ENCODE data around the gene TRIM31. TPM values are rescaled to one million over a fixed set of nuclear protein-coding genes. Genes with fewer than 3 reads are reported as not detected.

TRIM31 gene
- total RNA-seq (not detected), polyA plus RNA-seq (10 to 100 TPM in 1 of 2 donors, under 1 TPM in 1; 0.79 to 13.8 TPM)
- long read RNA-seq, donor 1, result 0 reads
- long read RNA-seq, donor 2, partial matches to known transcripts, result 0 of 2 reads
- long read RNA-seq, donor 2, other reads (novel, unspliced or antisense), result 2 of 2 reads

- Histone ChIP-seq H3K9me3 (ENCODE audit: control insufficient read depth, low read length) (no peaks in the 10 kb centered on the region), H3K4me1 (ENCODE audit: control insufficient read depth in 1 of 2, insufficient read depth in 2 of 2, low read length in 2 of 2) (no peaks in the 10 kb centered on the region), H3K27me3 (ENCODE audit: control insufficient read depth in 1 of 2, insufficient read depth in 2 of 2, low read length in 1 of 2) (no peaks in the 10 kb centered on the region), H3K4me3 (ENCODE audit: low read length in 2 of 2) (no peak within 1 kb of the TSS), H3K36me3 (ENCODE audit: control insufficient read depth in 1 of 2, insufficient read depth in 2 of 2, low read length in 1 of 2) (no peaks in the 10 kb centered on the region), H3K27ac (ENCODE audit: low read depth in 1 of 2, low read length in 2 of 2) (no peak within 1 kb of the TSS)
- intact Hi-C loops (cut with DNase I), result no loop called here
- 80 to 82% methylated on average over 3 of the region's 3 CpGs for WGBS, 2 donors
- DNase-seq, result no peak
- no peak for ATAC-seq (ENCODE audit: low FRiP score)
Observed at GRCh38 chr6:30113003-30113759, at the start of gene TRIM31. TSS of gene TRIM31 (minus strand) at chr6:30113090. CDS start at chr6:30112805, 285 bp downstream.

- Histone ChIP-seq H3K27me3 (ENCODE audit: control insufficient read depth in 1 of 2, insufficient read depth in 2 of 2, low read length in 1 of 2) (no peaks in the 10 kb centered on the region), H3K4me3 (ENCODE audit: low read length in 2 of 2) (no peak overlapping the region), H3K36me3 (ENCODE audit: control insufficient read depth in 1 of 2, insufficient read depth in 2 of 2, low read length in 1 of 2) (no peaks in the 10 kb centered on the region), H3K27ac (ENCODE audit: low read depth in 1 of 2, low read length in 2 of 2) (no peak overlapping the region), H3K4me1 (ENCODE audit: control insufficient read depth in 1 of 2, insufficient read depth in 2 of 2, low read length in 2 of 2) (no peaks in the 10 kb centered on the region), H3K9me3 (ENCODE audit: control insufficient read depth, low read length) (no peaks in the 10 kb centered on the region)
- DNase-seq, result no peak
- intact Hi-C loops (cut with DNase I), result no loop called here
- 80 to 84% methylated on average over 12 of the region's 12 CpGs for WGBS, 2 donors
- ATAC-seq (ENCODE audit: low FRiP score), result no peak
Observed at GRCh38 chr6:30162265-30163089, 49.6 kb upstream of the TRIM31 start.

- Histone ChIP-seq H3K27me3 (ENCODE audit: control insufficient read depth in 1 of 2, insufficient read depth in 2 of 2, low read length in 1 of 2) (no peaks in the 10 kb centered on the region), H3K4me1 (ENCODE audit: control insufficient read depth in 1 of 2, insufficient read depth in 2 of 2, low read length in 2 of 2) (no peaks in the 10 kb centered on the region), H3K27ac (ENCODE audit: low read depth in 1 of 2, low read length in 2 of 2) (no peak within 1 kb of the TSS), H3K36me3 (ENCODE audit: control insufficient read depth in 1 of 2, insufficient read depth in 2 of 2, low read length in 1 of 2) (no peaks in the 10 kb centered on the region), H3K9me3 (ENCODE audit: control insufficient read depth, low read length) (no peaks in the 10 kb centered on the region), H3K4me3 (ENCODE audit: low read length in 2 of 2) (no peak within 1 kb of the TSS)
- WGBS, 2 donors, result 67 to 74% methylated on average over 4 of the region's 4 CpGs
- intact Hi-C loops (cut with DNase I), result no loop called here
- DNase-seq (no peak), ATAC-seq (ENCODE audit: low FRiP score) (no peak)
Observed at GRCh38 chr6:30160785-30161531, 48.1 kb upstream of the TRIM31 start, which contains the start of gene TRIM10. TSS of gene TRIM10 (minus strand) at chr6:30161211. CDS start at chr6:30160858, 353 bp downstream.

GRCh38 chr6:30160008-30160784, 47.3 kb upstream of the TRIM31 start:
- intact Hi-C loops (cut with DNase I), result no loop called here
- Histone ChIP-seq H3K4me1 (ENCODE audit: control insufficient read depth in 1 of 2, insufficient read depth in 2 of 2, low read length in 2 of 2) (no peaks in the 10 kb centered on the region), H3K27me3 (ENCODE audit: control insufficient read depth in 1 of 2, insufficient read depth in 2 of 2, low read length in 1 of 2) (no peaks in the 10 kb centered on the region), H3K36me3 (ENCODE audit: control insufficient read depth in 1 of 2, insufficient read depth in 2 of 2, low read length in 1 of 2) (no peaks in the 10 kb centered on the region), H3K4me3 (ENCODE audit: low read length in 2 of 2) (no peak overlapping the region), H3K27ac (ENCODE audit: low read depth in 1 of 2, low read length in 2 of 2) (no peak overlapping the region), H3K9me3 (ENCODE audit: control insufficient read depth, low read length) (no peaks in the 10 kb centered on the region)
- ATAC-seq (ENCODE audit: low FRiP score) (no peak), DNase-seq (no peak)
- WGBS, 2 donors, result 85 to 89% methylated on average over 17 of the region's 17 CpGs

GRCh38 chr6:30158475-30159040, 45.7 kb upstream of the TRIM31 start:
- intact Hi-C loops (cut with DNase I), result no loop called here
- H3K27me3 ChIP-seq (ENCODE audit: control insufficient read depth in 1 of 2, insufficient read depth in 2 of 2, low read length in 1 of 2), result no peaks in the 10 kb centered on the region
- WGBS, 2 donors, result 68 to 69% methylated on average over 3 of the region's 3 CpGs
- H3K4me3 ChIP-seq (ENCODE audit: low read length in 2 of 2), result no peak overlapping the region
- no peaks in the 10 kb centered on the region for H3K4me1 ChIP-seq (ENCODE audit: control insufficient read depth in 1 of 2, insufficient read depth in 2 of 2, low read length in 2 of 2)
- ATAC-seq (ENCODE audit: low FRiP score), result no peak
- H3K27ac ChIP-seq (ENCODE audit: low read depth in 1 of 2, low read length in 2 of 2), result no peak overlapping the region
- no peaks in the 10 kb centered on the region for H3K36me3 ChIP-seq (ENCODE audit: control insufficient read depth in 1 of 2, insufficient read depth in 2 of 2, low read length in 1 of 2)
- no peak for DNase-seq
- H3K9me3 ChIP-seq (ENCODE audit: control insufficient read depth, low read length), result no peaks in the 10 kb centered on the region

- intact Hi-C loops (cut with DNase I), result no loop called here
- H3K9me3 ChIP-seq (ENCODE audit: control insufficient read depth, low read length), result no peaks in the 10 kb centered on the region
- H3K27ac ChIP-seq (ENCODE audit: low read depth in 1 of 2, low read length in 2 of 2), result no peak overlapping the region
- no peaks in the 10 kb centered on the region for H3K36me3 ChIP-seq (ENCODE audit: control insufficient read depth in 1 of 2, insufficient read depth in 2 of 2, low read length in 1 of 2)
- WGBS, 2 donors, result 86 to 88% methylated on average over 2 of the region's 2 CpGs
- H3K4me1 ChIP-seq (ENCODE audit: control insufficient read depth in 1 of 2, insufficient read depth in 2 of 2, low read length in 2 of 2), result no peaks in the 10 kb centered on the region
- ATAC-seq (ENCODE audit: low FRiP score) (no peak), DNase-seq (no peak)
- no peak overlapping the region for H3K4me3 ChIP-seq (ENCODE audit: low read length in 2 of 2)
- H3K27me3 ChIP-seq (ENCODE audit: control insufficient read depth in 1 of 2, insufficient read depth in 2 of 2, low read length in 1 of 2), result no peaks in the 10 kb centered on the region
Observed at GRCh38 chr6:30157999-30158398, 45.1 kb upstream of the TRIM31 start.

GRCh38 chr6:30157581-30157980, 44.7 kb upstream of the TRIM31 start:
- ATAC-seq (ENCODE audit: low FRiP score) (no peak), DNase-seq (no peak)
- Histone ChIP-seq H3K27ac (ENCODE audit: low read depth in 1 of 2, low read length in 2 of 2) (no peak overlapping the region), H3K27me3 (ENCODE audit: control insufficient read depth in 1 of 2, insufficient read depth in 2 of 2, low read length in 1 of 2) (no peaks in the 10 kb centered on the region), H3K36me3 (ENCODE audit: control insufficient read depth in 1 of 2, insufficient read depth in 2 of 2, low read length in 1 of 2) (no peaks in the 10 kb centered on the region), H3K4me1 (ENCODE audit: control insufficient read depth in 1 of 2, insufficient read depth in 2 of 2, low read length in 2 of 2) (no peaks in the 10 kb centered on the region), H3K9me3 (ENCODE audit: control insufficient read depth, low read length) (no peaks in the 10 kb centered on the region), H3K4me3 (ENCODE audit: low read length in 2 of 2) (no peak overlapping the region)
- intact Hi-C loops (cut with DNase I), result no loop called here

GRCh38 chr6:30156774-30157173, 43.9 kb upstream of the TRIM31 start:
- DNase-seq (no peak), ATAC-seq (ENCODE audit: low FRiP score) (no peak)
- Histone ChIP-seq H3K9me3 (ENCODE audit: control insufficient read depth, low read length) (no peaks in the 10 kb centered on the region), H3K4me1 (ENCODE audit: control insufficient read depth in 1 of 2, insufficient read depth in 2 of 2, low read length in 2 of 2) (no peaks in the 10 kb centered on the region), H3K4me3 (ENCODE audit: low read length in 2 of 2) (no peak overlapping the region), H3K27ac (ENCODE audit: low read depth in 1 of 2, low read length in 2 of 2) (no peak overlapping the region), H3K36me3 (ENCODE audit: control insufficient read depth in 1 of 2, insufficient read depth in 2 of 2, low read length in 1 of 2) (no peaks in the 10 kb centered on the region), H3K27me3 (ENCODE audit: control insufficient read depth in 1 of 2, insufficient read depth in 2 of 2, low read length in 1 of 2) (no peaks in the 10 kb centered on the region)
- 80 to 93% methylated on average over 9 of the region's 9 CpGs for WGBS, 2 donors
- intact Hi-C loops (cut with DNase I), result no loop called here

Data from aorta (tissue), 5 donors.